Tibial artery (tissue), 4 donors: ENCODE measurements around the gene SMOC2.
"Not testable (repeated sequence)": the region's sequence is repeated elsewhere in the genome, so short reads cannot be mapped to it uniquely, and the experiment has no call there.

Experiments
- DNase-seq, 2 donors: peaks; one replicate each; pipeline ENCODE4 v3.0.0-alpha.2; 2019
- H3K27ac ChIP-seq, 2 donors: fragments of 200-600 bp; sonication (generic) in 1 of 2; 1 replicate in 1 of 2; 2 replicates in 1 of 2; pipeline ENCODE4 v1.5.1; 2018 to 2019; ENCODE audit warnings: mild to moderate bottlenecking in 1 of 2
- H3K27me3 ChIP-seq, 2 donors: fragments of 200-600 bp; sonication (generic) in 1 of 2; one replicate each; pipeline versions ENCODE4 v1.5.1 to v1.6.0; 2016 to 2019
- H3K36me3 ChIP-seq, 3 donors: fragments of 200-600 bp; sonication (generic) in 2 of 3; one replicate each; pipeline ENCODE4 v1.5.1; 2016 to 2019; ENCODE audit warnings: mild to moderate bottlenecking in 2 of 3
- H3K4me1 ChIP-seq, 4 donors: fragments of 200-600 bp; sonication (generic) in 2 of 4; 1 replicate in 3 of 4; 2 replicates in 1 of 4; pipeline ENCODE4 v1.5.1; 2016 to 2019
- H3K4me3 ChIP-seq, 2 donors: fragments of 200-600 bp; sonication (generic) in 1 of 2; 1 replicate in 1 of 2; 2 replicates in 1 of 2; pipeline ENCODE4 v1.5.1; 2018 to 2019; ENCODE audit warnings: mild to moderate bottlenecking in 2 of 2
- H3K9me3 ChIP-seq, 3 donors: fragments of 200-600 bp; sonication (generic) in 1 of 3; one replicate each; pipeline ENCODE4 v1.5.1; 2016 to 2019
- CTCF ChIP-seq, 2 experiments: fragments of 200-600 bp in 1 of 2; fragments of 450-650 bp in 1 of 2; IDR thresholded peaks; one replicate each; pipeline ENCODE4 v1.5.1; 2017 to 2019; ENCODE audit warnings: antibody characterized with exemption in 2 of 2, mild to moderate bottlenecking in 1 of 2, moderate library complexity in 1 of 2
- intact Hi-C: fragments of 100-400 bp; cut with DNase I; formaldehyde crosslinking; loops from one replicate; pipeline ENCODE4 v1.15.0; 2023; ENCODE audit warnings: low total_unique reads

The SMOC2 gene

GRCh38 chr6:168607272-168608112, 166.5 kb downstream of the SMOC2 start:
- intact Hi-C loops: no loop called here
- H3K4me3 ChIP-seq: no peak overlapping the region
- no peak for TF ChIP-seq CTCF (IDR thresholded peaks at IDR 0.05)
- no peak overlapping the region for H3K27ac ChIP-seq
- no peaks in the 10 kb centered on the region for H3K9me3 ChIP-seq
- no peaks in the 10 kb centered on the region for H3K4me1 ChIP-seq
- peaks cover 0 to 26% (median under 1%) of the 10 kb centered on the region in 3 donors for H3K36me3 ChIP-seq
- DNase-seq: no peak
- H3K27me3 ChIP-seq: no peaks in the 10 kb centered on the region

DNA sequence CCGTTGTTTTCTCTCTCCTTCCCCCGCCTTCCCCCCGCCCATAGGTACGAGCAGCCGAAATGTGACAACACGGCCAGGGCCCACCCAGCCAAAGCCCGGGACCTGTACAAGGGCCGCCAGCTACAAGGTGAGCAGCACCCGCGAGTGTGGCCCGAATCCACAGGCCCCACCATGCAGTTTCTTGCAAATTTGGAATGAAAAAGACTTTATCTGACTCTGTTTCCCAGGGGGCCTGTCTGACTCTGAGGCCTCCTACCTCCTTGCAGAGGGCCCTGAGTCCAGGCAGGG, 167.1 kb downstream of the SMOC2 start:
- Histone ChIP-seq H3K36me3 (peaks cover under 1 to 32% (median 3%) of the 10 kb centered on the region in 3 donors), H3K4me3 (no peak overlapping the region), H3K27ac (no peak overlapping the region), H3K4me1 (no peaks in the 10 kb centered on the region), H3K9me3 (no peaks in the 10 kb centered on the region), H3K27me3 (no peaks in the 10 kb centered on the region)
- no peak for DNase-seq
- TF ChIP-seq CTCF (IDR thresholded peaks at IDR 0.05): no peak
- intact Hi-C loops: no loop called here

DNA sequence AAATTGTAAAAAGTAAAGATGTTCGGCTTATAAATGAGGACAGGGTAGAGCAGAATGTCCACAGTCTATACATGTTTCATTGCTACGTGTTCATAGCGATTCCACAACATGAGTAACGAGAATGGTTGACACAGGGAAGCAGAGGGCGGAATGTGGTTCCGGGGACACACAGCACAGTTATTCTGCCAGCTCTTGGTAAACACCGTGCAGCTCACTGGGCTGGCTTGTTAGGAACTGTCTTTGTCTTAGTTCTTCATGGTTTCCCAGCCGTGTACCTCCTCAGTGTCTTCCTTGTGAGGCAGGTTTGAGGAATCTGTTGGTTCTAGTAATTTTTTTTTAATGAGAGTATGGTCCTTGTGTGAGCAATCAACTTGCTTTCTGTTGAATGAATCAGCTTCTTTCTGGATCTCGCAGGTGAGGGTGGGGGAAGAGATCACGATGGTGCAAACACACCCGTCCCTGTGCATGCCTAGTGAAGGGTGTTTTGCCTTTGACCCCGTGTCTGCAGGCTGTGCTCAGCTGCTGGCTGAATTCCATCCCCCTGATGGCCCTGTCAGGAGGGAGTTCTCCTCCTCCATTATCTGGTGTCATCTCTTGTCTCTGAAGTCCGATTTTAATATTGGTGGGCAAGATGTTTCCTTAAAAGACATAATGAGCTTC, 168.2 kb downstream of the SMOC2 start:
- Histone ChIP-seq H3K27me3 (no peaks in the 10 kb centered on the region), H3K27ac (no peak overlapping the region), H3K4me3 (no peak overlapping the region), H3K9me3 (no peaks in the 10 kb centered on the region), H3K36me3 (peaks cover 3 to 33% (median 5%) of the 10 kb centered on the region in 3 donors), H3K4me1 (no peaks in the 10 kb centered on the region)
- TF ChIP-seq CTCF (IDR thresholded peaks at IDR 0.05): no peak
- DNase-seq: no peak
- intact Hi-C loops: no loop called here

GRCh38 chr6:168609914-168610490, 169.0 kb downstream of the SMOC2 start:
- Histone ChIP-seq H3K4me1 (no peaks in the 10 kb centered on the region), H3K27ac (no peak overlapping the region), H3K27me3 (no peaks in the 10 kb centered on the region), H3K4me3 (no peak overlapping the region), H3K9me3 (no peaks in the 10 kb centered on the region), H3K36me3 (peaks cover 3 to 33% (median 5%) of the 10 kb centered on the region in 3 donors)
- TF ChIP-seq CTCF (IDR thresholded peaks at IDR 0.05): no peak
- intact Hi-C loops: no loop called here
- no peak for DNase-seq

DNA sequence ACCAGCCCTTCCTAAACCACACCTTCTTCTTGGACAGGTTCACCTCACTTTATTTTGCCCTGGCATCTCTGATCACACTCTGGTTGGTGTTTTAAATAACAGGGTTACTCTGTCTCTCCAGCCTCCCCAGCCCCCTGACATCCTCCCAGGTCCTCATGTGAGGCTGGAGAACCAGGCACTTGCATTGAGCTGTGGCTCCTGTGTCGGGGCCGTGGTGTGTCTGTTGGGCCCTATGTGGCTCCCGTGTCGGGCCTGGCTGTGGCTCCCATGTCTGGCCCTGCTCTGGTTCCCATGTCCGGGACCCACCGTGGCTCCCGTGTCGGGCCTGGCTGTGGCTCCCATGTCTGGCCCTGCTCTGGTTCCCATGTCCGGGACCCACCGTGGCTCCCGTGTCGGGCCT, 170.0 kb downstream of the SMOC2 start:
- H3K9me3 ChIP-seq, H3K27me3 ChIP-seq, H3K4me1 ChIP-seq, H3K4me3 ChIP-seq, DNase-seq, H3K27ac ChIP-seq, intact Hi-C loops: not testable (repeated sequence)
- peaks cover 3 to 33% (median 5%) of the 10 kb centered on the region in 3 donors for H3K36me3 ChIP-seq

- Histone ChIP-seq H3K27me3 (no peaks in the 10 kb centered on the region), H3K4me1 (peaks cover 0 to 4% (median 2%) of the 10 kb centered on the region in 4 donors), H3K36me3 (peaks cover 3 to 33% (median 5%) of the 10 kb centered on the region in 3 donors), H3K9me3 (no peaks in the 10 kb centered on the region), H3K27ac (no peak overlapping the region), H3K4me3 (no peak overlapping the region)
- DNase-seq: no peak
- TF ChIP-seq CTCF (IDR thresholded peaks at IDR 0.05): no peak
- intact Hi-C loops: no loop called here
Observed at GRCh38 chr6:168611691-168612090, 170.7 kb downstream of the SMOC2 start.
